HepG2 (cell line): ENCODE results near the gene ZNF816. TPM values are rescaled to one million over a fixed set of nuclear protein-coding genes. Genes with fewer than 3 reads are reported as not detected.
"Not testable (repeated sequence)": the region's sequence is repeated elsewhere in the genome, so short reads cannot be mapped to it uniquely, and the experiment has no call there.

Source experiments
- ATAC-seq: fragments of 200-7000 bp; cut with Tn5 transposase; 3 replicates; pipeline ENCODE4 v1.9.1; 2020; ENCODE audit warnings: mild to moderate bottlenecking, moderate library complexity
- BruUV-seq: library from RNA; stranded (reverse); fragments of 400-500 nt; replicated peaks from 2 replicates; lab custom pipeline; 2021; lab: Mats Ljungman, UMichigan
- CTCF ChIA-PET: fragments of 300-600 bp; formaldehyde crosslinking; extraction: SDS; loops from one replicate; lab custom pipeline; 2021; ENCODE audit warnings: low total read pairs, inconsistent platforms, low intra/inter-chr PET ratio; lab: Yijun Ruan, JAX
- POLR2A ChIA-PET: fragments of 350-600 bp; sonication (Branson Sonifier 250); formaldehyde crosslinking; loops from one replicate; lab custom pipeline; 2020; ENCODE audit warnings: antibody characterized with exemption, inconsistent platforms; lab: Yijun Ruan, JAX
- DNase-seq: peaks from one replicate; pipeline ENCODE4 v3.0.0-alpha.2; 2015; ENCODE audit warnings: low spot score
- FAIRE-seq: peaks from 3 replicates; lab custom pipeline; 2011; peaks lifted over from hg19 to GRCh38; lab: Jason Lieb, UNC
- H2AFZ ChIP-seq: one replicate; pipeline ENCODE4 v1.6.1; 2011; ENCODE audit warnings: low read length, inconsistent platforms
- H3K27ac ChIP-seq: fragments of 300-600 bp; 3 replicates; pipeline ENCODE4 v1.8.0; 2011; ENCODE audit warnings: mixed run types, mild to moderate bottlenecking, mixed read lengths, low read length, inconsistent platforms; ENCODE audit not compliant: insufficient read depth; ENCODE audit errors: extremely low read length
- H3K27me3 ChIP-seq, 2 experiments: fragments of 200-600 bp in 1 of 2; 2 replicates in 1 of 2; 3 replicates in 1 of 2; pipeline versions ENCODE4 v1.6.0 to v1.8.0; 2011; ENCODE audit warnings: low read length in 2 of 2, mild to moderate bottlenecking in 2 of 2, moderate library complexity in 2 of 2, inconsistent platforms in 1 of 2; ENCODE audit not compliant: insufficient read depth in 2 of 2, control insufficient read depth in 1 of 2
- H3K36me3 ChIP-seq, 2 experiments: fragments of 200-600 bp in 1 of 2; replicated peaks in 1 of 2; 2 replicates in 1 of 2; 3 replicates in 1 of 2; pipeline versions ENCODE4 v1.5.1 to v1.8.0; 2011; ENCODE audit warnings: low read length in 2 of 2, inconsistent platforms in 1 of 2; ENCODE audit not compliant: insufficient read depth in 2 of 2, control insufficient read depth in 1 of 2
- H3K4me1 ChIP-seq: 2 replicates; pipeline ENCODE4 v1.5.1; 2012; ENCODE audit warnings: low read length, inconsistent platforms; ENCODE audit not compliant: insufficient read depth
- H3K4me2 ChIP-seq: 2 replicates; pipeline ENCODE4 v1.6.0; 2011; ENCODE audit warnings: low read depth, low read length, inconsistent platforms
- H3K4me3 ChIP-seq, 3 experiments: fragments of 200-600 bp in 1 of 3; sonication (generic), shearing (Covaris generic) in 1 of 3; replicated peaks in 1 of 3; 2 replicates each; pipeline ENCODE4 v1.5.1; 2011 to 2016; ENCODE audit warnings: low read length in 3 of 3, inconsistent platforms in 2 of 3, low read depth in 2 of 3, mild to moderate bottlenecking in 2 of 3, control low read depth in 1 of 3, mixed read lengths in 1 of 3; ENCODE audit not compliant: insufficient read depth in 1 of 3
- H3K79me2 ChIP-seq: one replicate; pipeline ENCODE4 v1.6.1; 2011; ENCODE audit warnings: low read length, inconsistent platforms; ENCODE audit not compliant: insufficient read depth
- H3K9ac ChIP-seq: 2 replicates; pipeline ENCODE4 v1.6.0; 2011; ENCODE audit warnings: mild to moderate bottlenecking, low read depth, low read length, inconsistent platforms; ENCODE audit not compliant: insufficient read depth
- H3K9me3 ChIP-seq: 2 replicates; pipeline ENCODE4 v1.5.1; 2012; ENCODE audit warnings: mild to moderate bottlenecking, low read length
- H4K20me1 ChIP-seq: 2 replicates; pipeline ENCODE4 v1.6.0; 2011; ENCODE audit warnings: inconsistent platforms, mild to moderate bottlenecking, low read length, moderate library complexity; ENCODE audit not compliant: insufficient read depth
- ELF1 ChIP-seq: sonication (generic); formaldehyde crosslinking; IDR thresholded peaks from 2 replicates; pipeline ENCODE4 v1.4.0; 2020; ENCODE audit warnings: missing genetic modification reagents
- ERF ChIP-seq: IDR thresholded peaks from 2 replicates; pipeline ENCODE4 v1.6.1; 2018; ENCODE audit warnings: missing biosample characterization, missing genetic modification reagents
- FOXP4 ChIP-seq: sonication (generic); formaldehyde crosslinking; IDR thresholded peaks from 2 replicates; pipeline ENCODE4 v1.4.0; 2020; ENCODE audit warnings: missing genetic modification reagents
- KLF16 ChIP-seq, 2 experiments: sonication (generic) in 1 of 2; formaldehyde crosslinking in 1 of 2; IDR thresholded peaks; 2 replicates each; pipeline versions ENCODE4 v1.6.1 to v1.8.0; 2016 to 2023; ENCODE audit warnings: missing genetic modification reagents in 2 of 2, missing compliant biosample characterization in 1 of 2
- KLF6 ChIP-seq: IDR thresholded peaks from 2 replicates; pipeline ENCODE4 v1.8.0; 2016; ENCODE audit warnings: missing biosample characterization, missing genetic modification reagents
- NFIC ChIP-seq: IDR thresholded peaks from 2 replicates; pipeline ENCODE4 v1.6.1; 2012; ENCODE audit warnings: mild to moderate bottlenecking, low read length, inconsistent platforms
- REL ChIP-seq: sonication (generic); formaldehyde crosslinking; conservative IDR thresholded peaks from 2 replicates; pipeline ENCODE4 v1.8.0; 2022; ENCODE audit warnings: mild to moderate bottlenecking, missing genetic modification reagents, moderate library complexity
- ZFY ChIP-seq: sonication (generic); formaldehyde crosslinking; IDR thresholded peaks from 2 replicates; pipeline ENCODE4 v1.4.0; 2020; ENCODE audit warnings: missing genetic modification reagents
- ZNF121 ChIP-seq: sonication (generic); formaldehyde crosslinking; IDR thresholded peaks from 2 replicates; pipeline ENCODE4 v1.5.0; 2020; ENCODE audit warnings: mild to moderate bottlenecking, missing genetic modification reagents
- ZNF143 ChIP-seq: sonication (generic); formaldehyde crosslinking; IDR thresholded peaks from 2 replicates; pipeline ENCODE4 v1.4.0; 2020; ENCODE audit warnings: missing genetic modification reagents
- ZNF205 ChIP-seq: IDR thresholded peaks from 2 replicates; pipeline ENCODE4 v1.6.1; 2018; ENCODE audit warnings: missing biosample characterization, missing genetic modification reagents
- ZNF331 ChIP-seq: sonication (generic); formaldehyde crosslinking; IDR thresholded peaks from 2 replicates; pipeline ENCODE4 v1.4.0; 2020; ENCODE audit warnings: missing genetic modification reagents
- ZNF430 ChIP-seq: sonication (generic); formaldehyde crosslinking; IDR thresholded peaks from 2 replicates; pipeline ENCODE4 v1.9.0; 2021; ENCODE audit warnings: mild to moderate bottlenecking, missing genetic modification reagents
- WGBS: methylation state at CpG from one replicate; pipeline ENCODE4 v1.1.6; 2017; ENCODE audit warnings: low lambda C conversion rate; 5-methylcytosine and 5-hydroxymethylcytosine counted together
- in situ Hi-C: cut with HindIII; loops from 2 replicates; pipeline ENCODE4 v1.10.0; 2017; ENCODE audit warnings: low pct_unique_long_range_greater_than_20kb; ENCODE audit not compliant: extremely low pct_ligation_motif_present
- intact Hi-C: fragments of 100-400 bp; cut with micrococcal nuclease; formaldehyde crosslinking; loops from one replicate; pipeline ENCODE4 v1.10.0; 2022; ENCODE audit not compliant: unreplicated experiment
- polyA plus RNA-seq, 8 experiments: library from polyadenylated mRNA; depleted of rRNA in 3 of 8; stranded (reverse) in 7 of 8; unstranded in 1 of 8; fragments of >200 nt; fragmentation: Illumina TruSeq in 4 of 8; extraction: Trizol in 4 of 8; gene quantifications; 2 replicates each; pipeline versions ENCODE4 v1.2.1 to v1.2.3, GENCODE V29; 2011 to 2016; ENCODE audit warnings: low read depth in 4 of 8, missing spikeins in 1 of 8, mixed read lengths in 1 of 8; ENCODE audit not compliant: insufficient read depth in 1 of 8
- total RNA-seq, 5 experiments: library from RNA; depleted of rRNA; stranded (reverse); fragments of >200 nt; fragmentation: Illumina TruSeq; extraction: Trizol; gene quantifications; 2 replicates each; pipeline ENCODE4 v1.2.3, GENCODE V29; 2016; ENCODE audit warnings: low read depth in 1 of 5
- TF ChIP-seq, protein P1 (sequence below): sonication (generic); formaldehyde crosslinking; IDR thresholded peaks from 2 replicates; pipeline ENCODE4 v1.5.1; 2020; ENCODE audit warnings: mild to moderate bottlenecking, missing genetic modification reagents, borderline replicate concordance
- TF ChIP-seq, protein P2 (sequence below): IDR thresholded peaks from 2 replicates; pipeline ENCODE4 v1.6.1; 2016; ENCODE audit warnings: low read depth
- TF ChIP-seq, protein P3 (sequence below): IDR thresholded peaks from 2 replicates; pipeline ENCODE4 v1.6.1; 2016

Gene ZNF816
- total and polyA plus RNA-seq, 2 of the 13 experiments (the other 11 are each of a cell fraction or from before 2014, with no cell fraction given): 5.2 to 14.1 TPM

GRCh38 chr19:52945652-52946321, 16.9 kb downstream of the ZNF816 start (continued):
- TF ChIP-seq, protein P1, sequence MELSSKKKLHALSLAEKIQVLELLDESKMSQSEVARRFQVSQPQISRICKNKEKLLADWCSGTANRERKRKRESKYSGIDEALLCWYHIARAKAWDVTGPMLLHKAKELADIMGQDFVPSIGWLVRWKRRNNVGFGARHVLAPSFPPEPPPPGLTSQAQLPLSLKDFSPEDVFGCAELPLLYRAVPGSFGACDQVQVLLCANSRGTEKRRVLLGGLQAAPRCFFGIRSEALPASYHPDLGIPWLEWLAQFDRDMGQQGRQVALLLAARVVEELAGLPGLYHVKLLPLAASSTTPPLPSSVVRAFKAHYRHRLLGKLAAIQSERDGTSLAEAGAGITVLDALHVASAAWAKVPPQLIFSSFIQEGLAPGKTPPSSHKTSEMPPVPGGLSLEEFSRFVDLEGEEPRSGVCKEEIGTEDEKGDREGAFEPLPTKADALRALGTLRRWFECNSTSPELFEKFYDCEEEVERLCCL (CRISPR knock-in tag): no peak
- peak; percentile 74 for TF ChIP-seq ZNF121 (CRISPR knock-in tag)

- H3K79me2 ChIP-seq, H3K27me3 ChIP-seq, in situ Hi-C loops, H4K20me1 ChIP-seq, CTCF ChIA-PET, BruUV-seq, POLR2A ChIA-PET, H3K36me3 ChIP-seq: not testable (repeated sequence)
- Histone ChIP-seq H3K4me2 (peak overlapping the region; percentile 82), H3K4me3 (peak overlapping the region; percentile 39 to 52 (median 42); a peak in 5 of 6 replicates), H3K27ac (peak overlapping the region; percentile 90), H3K9me3 (peaks cover 17% of the 10 kb centered on the region), H3K4me1 (peaks cover 43% of the 10 kb centered on the region), H2AFZ (peak overlapping the region; percentile 25), H3K9ac (peak overlapping the region; percentile 74)
- DNase-seq (peak; percentile 86), ATAC-seq (peak; percentile 7; the same call in 1 of the 3 replicates), FAIRE-seq (peak; percentile 63)
- intact Hi-C loops: loop anchor here (2.0 kb wide), 1 partner anchor 18 kb away; the partner anchor contains the start of gene ZNF816
- 20% methylated on average over 17 of the region's 17 CpGs for WGBS
- TF ChIP-seq, protein P2, sequence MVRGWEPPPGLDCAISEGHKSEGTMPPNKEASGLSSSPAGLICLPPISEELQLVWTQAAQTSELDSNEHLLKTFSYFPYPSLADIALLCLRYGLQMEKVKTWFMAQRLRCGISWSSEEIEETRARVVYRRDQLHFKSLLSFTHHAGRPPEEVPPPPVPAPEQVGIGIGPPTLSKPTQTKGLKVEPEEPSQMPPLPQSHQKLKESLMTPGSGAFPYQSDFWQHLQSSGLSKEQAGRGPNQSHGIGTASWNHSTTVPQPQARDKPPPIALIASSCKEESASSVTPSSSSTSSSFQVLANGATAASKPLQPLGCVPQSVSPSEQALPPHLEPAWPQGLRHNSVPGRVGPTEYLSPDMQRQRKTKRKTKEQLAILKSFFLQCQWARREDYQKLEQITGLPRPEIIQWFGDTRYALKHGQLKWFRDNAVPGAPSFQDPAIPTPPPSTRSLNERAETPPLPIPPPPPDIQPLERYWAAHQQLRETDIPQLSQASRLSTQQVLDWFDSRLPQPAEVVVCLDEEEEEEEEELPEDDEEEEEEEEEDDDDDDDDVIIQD (CRISPR knock-in tag): peak; percentile 53; the same call in 1 of the 2 replicates
- TF ChIP-seq ERF (CRISPR knock-in tag): peak; percentile 53; the same call in 1 of the 2 replicates
- 0 out of 4 replicates have a peak, but pooled peaks of 1 of the 2 experiments have one; percentile 18 for TF ChIP-seq KLF16 (CRISPR knock-in tag; IDR thresholded peaks at IDR 0.05)
- peak; percentile 70; the same call in 1 of the 2 replicates for TF ChIP-seq ZFY
- TF ChIP-seq, protein P3, sequence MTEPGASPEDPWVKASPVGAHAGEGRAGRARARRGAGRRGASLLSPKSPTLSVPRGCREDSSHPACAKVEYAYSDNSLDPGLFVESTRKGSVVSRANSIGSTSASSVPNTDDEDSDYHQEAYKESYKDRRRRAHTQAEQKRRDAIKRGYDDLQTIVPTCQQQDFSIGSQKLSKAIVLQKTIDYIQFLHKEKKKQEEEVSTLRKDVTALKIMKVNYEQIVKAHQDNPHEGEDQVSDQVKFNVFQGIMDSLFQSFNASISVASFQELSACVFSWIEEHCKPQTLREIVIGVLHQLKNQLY (CRISPR knock-in tag): peak; percentile 39; the same call in 1 of the 2 replicates
- peak; percentile 64; the same call in 1 of the 2 replicates for TF ChIP-seq ZNF331 (CRISPR knock-in tag)
- peak; percentile 23; the same call in 1 of the 2 replicates for TF ChIP-seq KLF6 (CRISPR knock-in tag)
- TF ChIP-seq ELF1 (CRISPR knock-in tag): peak; percentile 35; the same call in 1 of the 2 replicates
- peak; percentile 58 for TF ChIP-seq ZNF205 (CRISPR knock-in tag)
- peak; percentile 42; the same call in 1 of the 2 replicates for TF ChIP-seq ZNF143 (CRISPR knock-in tag)
- peak; percentile 79; the same call in 1 of the 2 replicates for TF ChIP-seq FOXP4 (CRISPR knock-in tag)
- TF ChIP-seq NFIC: 0 out of 2 replicates have a peak, but pooled peaks have one; percentile 46
- peak; percentile 66; the same call in 1 of the 2 replicates for TF ChIP-seq ZNF430 (CRISPR knock-in tag)
- 0 out of 2 replicates have a peak, but pooled peaks have one; percentile 19 for TF ChIP-seq REL (CRISPR knock-in tag)
These were observed 17.8 kb downstream of the ZNF816 start for GRCh38 chr19:52944703-52945493.
